KMS-11 (cell line): ENCODE measurements around the gene PIGU.
"Not testable (repeated sequence)": the region's sequence is repeated elsewhere in the genome, so short reads cannot be mapped to it uniquely, and the experiment has no call there.

Source experiments
- H2AFZ ChIP-seq: fragments of 200-600 bp; sonication (generic); 2 replicates; pipeline ENCODE4 v1.6.1; 2016; ENCODE audit warnings: antibody characterized with exemption, mixed run types, low read depth
- H3K27ac ChIP-seq: fragments of 200-600 bp; sonication (generic); 2 replicates; pipeline ENCODE4 v1.6.1; 2016; ENCODE audit warnings: mild to moderate bottlenecking, mixed run types
- H3K27me3 ChIP-seq: fragments of 200-600 bp; sonication (generic); 2 replicates; pipeline ENCODE4 v1.6.1; 2017; ENCODE audit warnings: mild to moderate bottlenecking, low read depth, mixed run types, moderate library complexity; ENCODE audit not compliant: insufficient read depth
- H3K36me3 ChIP-seq: fragments of 200-600 bp; sonication (generic); 2 replicates; pipeline ENCODE4 v1.6.1; 2017; ENCODE audit warnings: mild to moderate bottlenecking, mixed run types; ENCODE audit not compliant: insufficient read depth
- H3K4me1 ChIP-seq: fragments of 200-600 bp; sonication (generic); 2 replicates; pipeline ENCODE4 v1.6.1; 2016; ENCODE audit warnings: mild to moderate bottlenecking, low read depth, mixed run types; ENCODE audit not compliant: poor library complexity, severe bottlenecking
- H3K4me2 ChIP-seq: fragments of 200-600 bp; sonication (generic); 2 replicates; pipeline ENCODE4 v1.7.0; 2016; ENCODE audit warnings: mild to moderate bottlenecking, mixed run types
- H3K4me3 ChIP-seq: fragments of 200-600 bp; sonication (generic); IDR thresholded peaks from 2 replicates; pipeline ENCODE4 v1.6.1; 2017; ENCODE audit warnings: low read depth, low read length, mixed read lengths; ENCODE audit not compliant: insufficient read depth
- H3K79me2 ChIP-seq: fragments of 200-600 bp; sonication (generic); 2 replicates; pipeline ENCODE4 v1.6.1; 2016; ENCODE audit warnings: low read depth, mixed run types; ENCODE audit not compliant: insufficient read depth
- H3K9ac ChIP-seq: fragments of 200-600 bp; sonication (generic); 2 replicates; pipeline ENCODE4 v1.6.1; 2016; ENCODE audit warnings: mild to moderate bottlenecking, mixed run types
- H4K20me1 ChIP-seq: fragments of 200-600 bp; sonication (generic); 2 replicates; pipeline ENCODE4 v1.6.1; 2016; ENCODE audit warnings: mild to moderate bottlenecking, mixed run types; ENCODE audit not compliant: insufficient read depth
- TF ChIP-seq, protein P1 (sequence below): fragments of 200-600 bp; sonication (generic); conservative IDR thresholded peaks from 2 replicates; pipeline ENCODE4 v1.6.1; 2017; ENCODE audit warnings: low read depth, mild to moderate bottlenecking, antibody characterized with exemption, low read length, moderate library complexity, mixed read lengths

The PIGU gene

GRCh38 chr20:34615477-34615876 is 61.4 kb downstream of the PIGU start:
- no peaks in the 10 kb centered on the region for H3K36me3 ChIP-seq
- no peak overlapping the region for H3K9ac ChIP-seq
- no peaks in the 10 kb centered on the region for H4K20me1 ChIP-seq
- H3K4me2 ChIP-seq: no peak overlapping the region
- no peak overlapping the region for H2AFZ ChIP-seq
- H3K4me1 ChIP-seq: no peaks in the 10 kb centered on the region
- TF ChIP-seq, protein P1, sequence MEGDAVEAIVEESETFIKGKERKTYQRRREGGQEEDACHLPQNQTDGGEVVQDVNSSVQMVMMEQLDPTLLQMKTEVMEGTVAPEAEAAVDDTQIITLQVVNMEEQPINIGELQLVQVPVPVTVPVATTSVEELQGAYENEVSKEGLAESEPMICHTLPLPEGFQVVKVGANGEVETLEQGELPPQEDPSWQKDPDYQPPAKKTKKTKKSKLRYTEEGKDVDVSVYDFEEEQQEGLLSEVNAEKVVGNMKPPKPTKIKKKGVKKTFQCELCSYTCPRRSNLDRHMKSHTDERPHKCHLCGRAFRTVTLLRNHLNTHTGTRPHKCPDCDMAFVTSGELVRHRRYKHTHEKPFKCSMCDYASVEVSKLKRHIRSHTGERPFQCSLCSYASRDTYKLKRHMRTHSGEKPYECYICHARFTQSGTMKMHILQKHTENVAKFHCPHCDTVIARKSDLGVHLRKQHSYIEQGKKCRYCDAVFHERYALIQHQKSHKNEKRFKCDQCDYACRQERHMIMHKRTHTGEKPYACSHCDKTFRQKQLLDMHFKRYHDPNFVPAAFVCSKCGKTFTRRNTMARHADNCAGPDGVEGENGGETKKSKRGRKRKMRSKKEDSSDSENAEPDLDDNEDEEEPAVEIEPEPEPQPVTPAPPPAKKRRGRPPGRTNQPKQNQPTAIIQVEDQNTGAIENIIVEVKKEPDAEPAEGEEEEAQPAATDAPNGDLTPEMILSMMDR: no peak
- H3K79me2 ChIP-seq: no peaks in the 10 kb centered on the region
- H3K27me3 ChIP-seq: no peaks in the 10 kb centered on the region; the same call in 1 of the 2 replicates
- no peak overlapping the region for H3K4me3 ChIP-seq
- no peak overlapping the region for H3K27ac ChIP-seq

- not testable (repeated sequence) for H3K79me2 ChIP-seq, H2AFZ ChIP-seq, H3K9ac ChIP-seq, H4K20me1 ChIP-seq, H3K4me1 ChIP-seq, H3K4me3 ChIP-seq, H3K27ac ChIP-seq, H3K4me2 ChIP-seq, H3K27me3 ChIP-seq, H3K36me3 ChIP-seq
These were observed 64.9 kb downstream of the PIGU start for GRCh38 chr20:34611976-34612375.

DNA sequence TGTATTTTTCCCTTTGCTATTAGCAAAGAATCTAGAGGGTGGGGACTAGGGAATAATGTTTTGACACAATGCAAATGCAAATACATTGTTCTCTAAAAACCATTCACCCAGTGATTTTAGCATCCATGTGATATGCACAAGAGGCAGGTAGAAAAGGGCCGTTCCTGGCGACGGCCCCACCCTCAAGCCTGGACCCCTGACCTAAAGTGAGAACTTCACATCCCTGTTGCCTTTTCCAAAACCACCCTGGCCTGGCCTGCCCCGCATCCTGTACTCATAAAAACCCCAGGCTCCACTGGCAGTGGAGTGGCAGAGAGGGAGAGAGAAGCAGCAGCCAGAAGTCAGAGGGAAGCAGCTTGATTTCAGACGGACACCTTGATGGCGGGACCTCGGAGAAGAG is 69.8 kb downstream of the PIGU start:
- Histone ChIP-seq H2AFZ (no peak overlapping the region), H3K9ac (no peak overlapping the region), H3K27me3 (no peaks in the 10 kb centered on the region), H3K4me3 (no peak overlapping the region), H3K79me2 (no peaks in the 10 kb centered on the region), H4K20me1 (no peaks in the 10 kb centered on the region), H3K27ac (no peak overlapping the region), H3K4me1 (peaks cover 6% of the 10 kb centered on the region), H3K4me2 (no peak overlapping the region), H3K36me3 (no peaks in the 10 kb centered on the region)
- TF ChIP-seq, protein P1: no peak

- H3K4me3 ChIP-seq: no peak overlapping the region
- no peak overlapping the region for H2AFZ ChIP-seq
- TF ChIP-seq, protein P1: no peak
- H3K79me2 ChIP-seq: no peaks in the 10 kb centered on the region
- H4K20me1 ChIP-seq: no peaks in the 10 kb centered on the region
- no peak overlapping the region for H3K27ac ChIP-seq
- H3K4me1 ChIP-seq: peaks cover 20% of the 10 kb centered on the region
- H3K36me3 ChIP-seq: no peaks in the 10 kb centered on the region
- H3K4me2 ChIP-seq: no peak overlapping the region
- H3K9ac ChIP-seq: no peak overlapping the region
- no peaks in the 10 kb centered on the region for H3K27me3 ChIP-seq
These were observed 71.7 kb downstream of the PIGU start for GRCh38 chr20:34604980-34605788.
